ENCODE results near the gene LDB1. TPM values are rescaled to one million over a fixed set of nuclear protein-coding genes. Genes with fewer than 3 reads are reported as not detected.

LDB1 gene
- total and polyA plus RNA-seq, 2 of the 13 experiments (the other 11 are each of a cell fraction or from before 2014, with no cell fraction given), result 17.2 to 45.5 TPM

DNA sequence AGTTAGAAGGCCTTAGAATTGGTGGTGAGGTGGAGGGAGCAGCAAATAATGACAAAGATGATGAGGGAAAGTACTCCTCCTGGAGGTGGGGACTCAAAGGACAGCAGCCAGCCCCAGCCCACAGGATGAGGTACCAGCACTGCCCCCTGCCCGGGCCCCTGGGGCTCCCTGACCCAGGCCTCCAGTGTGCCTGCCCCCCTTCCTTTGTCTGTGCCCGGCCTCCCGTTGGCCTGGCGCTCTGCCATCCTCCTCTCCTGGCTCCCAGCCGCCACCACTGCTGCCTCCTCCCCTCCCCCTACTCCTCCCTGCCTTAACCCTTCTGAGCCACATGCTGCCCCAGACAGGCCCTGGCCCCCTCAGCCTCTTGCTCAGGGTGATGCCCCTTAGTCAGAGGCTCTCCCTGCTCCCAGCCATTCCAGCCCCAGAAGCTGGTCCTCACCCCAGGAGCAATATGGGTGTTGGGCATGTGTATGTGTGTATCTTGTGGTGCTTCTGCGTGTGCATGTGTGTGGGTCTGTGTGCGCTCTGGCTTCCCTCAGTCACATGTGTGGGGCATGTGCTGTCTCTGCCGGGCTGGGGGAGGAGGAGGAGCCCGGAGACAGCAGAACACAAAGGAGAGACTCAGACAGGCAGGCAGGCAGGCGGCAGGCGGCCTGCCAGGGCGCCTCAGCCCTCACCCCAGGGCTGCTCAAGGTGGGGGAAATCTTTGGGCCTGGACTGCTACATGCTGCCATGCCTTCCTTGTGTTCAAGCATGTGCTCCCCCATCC lies 2.6 kb downstream of the LDB1 start (continued):
- TF ChIP-seq, protein P1, sequence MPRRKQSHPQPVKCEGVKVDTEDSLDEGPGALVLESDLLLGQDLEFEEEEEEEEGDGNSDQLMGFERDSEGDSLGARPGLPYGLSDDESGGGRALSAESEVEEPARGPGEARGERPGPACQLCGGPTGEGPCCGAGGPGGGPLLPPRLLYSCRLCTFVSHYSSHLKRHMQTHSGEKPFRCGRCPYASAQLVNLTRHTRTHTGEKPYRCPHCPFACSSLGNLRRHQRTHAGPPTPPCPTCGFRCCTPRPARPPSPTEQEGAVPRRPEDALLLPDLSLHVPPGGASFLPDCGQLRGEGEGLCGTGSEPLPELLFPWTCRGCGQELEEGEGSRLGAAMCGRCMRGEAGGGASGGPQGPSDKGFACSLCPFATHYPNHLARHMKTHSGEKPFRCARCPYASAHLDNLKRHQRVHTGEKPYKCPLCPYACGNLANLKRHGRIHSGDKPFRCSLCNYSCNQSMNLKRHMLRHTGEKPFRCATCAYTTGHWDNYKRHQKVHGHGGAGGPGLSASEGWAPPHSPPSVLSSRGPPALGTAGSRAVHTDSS (CRISPR knock-in tag; conservative IDR thresholded peaks at IDR 0.05), result no peak
- no peak for TF ChIP-seq NR1H2 (CRISPR knock-in tag; IDR thresholded peaks at IDR 0.05; ENCODE audit: borderline replicate concordance, low read depth)
- TF ChIP-seq ZNF354B (CRISPR knock-in tag; IDR thresholded peaks at IDR 0.05), result no peak
- no peak for TF ChIP-seq TRIM24 (CRISPR knock-in tag; IDR thresholded peaks at IDR 0.05)
- no peak for TF ChIP-seq BORCS8-MEF2B (CRISPR knock-in tag; IDR thresholded peaks at IDR 0.05)
- no peak for TF ChIP-seq ZNF766 (CRISPR knock-in tag; IDR thresholded peaks at IDR 0.05; ENCODE audit: borderline replicate concordance)
- TF ChIP-seq, protein P2, sequence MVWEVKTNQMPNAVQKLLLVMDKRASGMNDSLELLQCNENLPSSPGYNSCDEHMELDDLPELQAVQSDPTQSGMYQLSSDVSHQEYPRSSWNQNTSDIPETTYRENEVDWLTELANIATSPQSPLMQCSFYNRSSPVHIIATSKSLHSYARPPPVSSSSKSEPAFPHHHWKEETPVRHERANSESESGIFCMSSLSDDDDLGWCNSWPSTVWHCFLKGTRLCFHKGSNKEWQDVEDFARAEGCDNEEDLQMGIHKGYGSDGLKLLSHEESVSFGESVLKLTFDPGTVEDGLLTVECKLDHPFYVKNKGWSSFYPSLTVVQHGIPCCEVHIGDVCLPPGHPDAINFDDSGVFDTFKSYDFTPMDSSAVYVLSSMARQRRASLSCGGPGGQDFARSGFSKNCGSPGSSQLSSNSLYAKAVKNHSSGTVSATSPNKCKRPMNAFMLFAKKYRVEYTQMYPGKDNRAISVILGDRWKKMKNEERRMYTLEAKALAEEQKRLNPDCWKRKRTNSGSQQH (CRISPR knock-in tag; IDR thresholded peaks at IDR 0.05; ENCODE audit: low read depth), result no peak
- TF ChIP-seq AFF4 (CRISPR knock-in tag; IDR thresholded peaks at IDR 0.05), result no peak
- no peak for TF ChIP-seq MED13 (CRISPR knock-in tag; IDR thresholded peaks at IDR 0.05)
- TF ChIP-seq ZNF17 (CRISPR knock-in tag; IDR thresholded peaks at IDR 0.05), result no peak
- TF ChIP-seq, protein P3, sequence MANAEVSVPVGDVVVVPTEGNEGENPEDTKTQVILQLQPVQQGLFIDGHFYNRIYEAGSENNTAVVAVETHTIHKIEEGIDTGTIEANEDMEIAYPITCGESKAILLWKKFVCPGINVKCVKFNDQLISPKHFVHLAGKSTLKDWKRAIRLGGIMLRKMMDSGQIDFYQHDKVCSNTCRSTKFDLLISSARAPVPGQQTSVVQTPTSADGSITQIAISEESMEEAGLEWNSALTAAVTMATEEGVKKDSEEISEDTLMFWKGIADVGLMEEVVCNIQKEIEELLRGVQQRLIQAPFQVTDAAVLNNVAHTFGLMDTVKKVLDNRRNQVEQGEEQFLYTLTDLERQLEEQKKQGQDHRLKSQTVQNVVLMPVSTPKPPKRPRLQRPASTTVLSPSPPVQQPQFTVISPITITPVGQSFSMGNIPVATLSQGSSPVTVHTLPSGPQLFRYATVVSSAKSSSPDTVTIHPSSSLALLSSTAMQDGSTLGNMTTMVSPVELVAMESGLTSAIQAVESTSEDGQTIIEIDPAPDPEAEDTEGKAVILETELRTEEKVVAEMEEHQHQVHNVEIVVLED (CRISPR knock-in tag; IDR thresholded peaks at IDR 0.05; ENCODE audit: borderline replicate concordance), result no peak
- TF ChIP-seq ZNF329 (CRISPR knock-in tag; IDR thresholded peaks at IDR 0.05; ENCODE audit: low read depth), result no peak
- TF ChIP-seq ZNF678 (CRISPR knock-in tag; IDR thresholded peaks at IDR 0.05), result no peak
- TF ChIP-seq ZNF841 (CRISPR knock-in tag; IDR thresholded peaks at IDR 0.05; ENCODE audit: borderline replicate concordance), result no peak
- TF ChIP-seq MLX (CRISPR knock-in tag; IDR thresholded peaks at IDR 0.05), result no peak
- TF ChIP-seq XRCC5 (optimal IDR thresholded peaks at IDR 0.05; ENCODE audit: low read length), result peak; percentile 58
- TF ChIP-seq, protein P4, sequence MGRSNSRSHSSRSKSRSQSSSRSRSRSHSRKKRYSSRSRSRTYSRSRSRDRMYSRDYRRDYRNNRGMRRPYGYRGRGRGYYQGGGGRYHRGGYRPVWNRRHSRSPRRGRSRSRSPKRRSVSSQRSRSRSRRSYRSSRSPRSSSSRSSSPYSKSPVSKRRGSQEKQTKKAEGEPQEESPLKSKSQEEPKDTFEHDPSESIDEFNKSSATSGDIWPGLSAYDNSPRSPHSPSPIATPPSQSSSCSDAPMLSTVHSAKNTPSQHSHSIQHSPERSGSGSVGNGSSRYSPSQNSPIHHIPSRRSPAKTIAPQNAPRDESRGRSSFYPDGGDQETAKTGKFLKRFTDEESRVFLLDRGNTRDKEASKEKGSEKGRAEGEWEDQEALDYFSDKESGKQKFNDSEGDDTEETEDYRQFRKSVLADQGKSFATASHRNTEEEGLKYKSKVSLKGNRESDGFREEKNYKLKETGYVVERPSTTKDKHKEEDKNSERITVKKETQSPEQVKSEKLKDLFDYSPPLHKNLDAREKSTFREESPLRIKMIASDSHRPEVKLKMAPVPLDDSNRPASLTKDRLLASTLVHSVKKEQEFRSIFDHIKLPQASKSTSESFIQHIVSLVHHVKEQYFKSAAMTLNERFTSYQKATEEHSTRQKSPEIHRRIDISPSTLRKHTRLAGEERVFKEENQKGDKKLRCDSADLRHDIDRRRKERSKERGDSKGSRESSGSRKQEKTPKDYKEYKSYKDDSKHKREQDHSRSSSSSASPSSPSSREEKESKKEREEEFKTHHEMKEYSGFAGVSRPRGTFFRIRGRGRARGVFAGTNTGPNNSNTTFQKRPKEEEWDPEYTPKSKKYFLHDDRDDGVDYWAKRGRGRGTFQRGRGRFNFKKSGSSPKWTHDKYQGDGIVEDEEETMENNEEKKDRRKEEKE (IDR thresholded peaks at IDR 0.05), result no peak
